Measurements from ENCODE around the gene ZNF823. TPM values are rescaled to one million over a fixed set of nuclear protein-coding genes. Genes with fewer than 3 reads are reported as not detected.
"Not testable (repeated sequence)": the region's sequence is repeated elsewhere in the genome, so short reads cannot be mapped to it uniquely, and the experiment has no call there.

Gene ZNF823
- total RNA-seq, 1 experiment from 2014 or later, result 8.8 TPM

DNA sequence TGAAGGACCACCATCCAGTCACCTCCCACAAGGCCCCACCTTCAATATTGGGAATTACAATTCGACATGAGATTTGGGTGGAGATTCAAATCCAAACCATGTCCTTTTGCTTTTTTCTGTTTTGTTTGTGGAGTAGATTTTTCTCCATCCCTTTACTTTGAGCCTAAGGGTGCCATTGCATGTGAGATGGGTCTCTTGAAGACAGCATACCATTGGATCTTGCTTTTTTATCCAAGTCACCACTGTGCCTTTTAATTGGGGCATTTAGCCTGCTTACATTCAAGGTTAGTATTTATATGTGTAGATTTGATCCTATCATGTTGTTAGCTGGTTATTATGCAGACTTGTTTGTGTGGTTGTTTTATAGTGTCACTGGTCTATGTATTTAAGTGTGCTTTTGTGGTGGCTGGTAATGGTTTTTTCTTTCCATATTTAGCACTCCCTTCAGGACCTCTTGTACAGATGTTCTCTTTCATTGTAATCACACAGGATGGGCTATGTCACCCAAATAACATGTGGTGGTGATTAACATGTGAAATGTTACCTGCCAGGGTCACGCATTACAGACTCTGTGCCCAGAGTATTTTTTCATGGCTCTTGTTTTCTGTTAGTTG, 58.0 kb downstream of the ZNF823 start:
- H3K27ac ChIP-seq (ENCODE audit: low read length), result no peak overlapping the region
- no peaks in the 10 kb centered on the region for H4K20me1 ChIP-seq (ENCODE audit: insufficient read depth, low read depth, low read length)
- no peak overlapping the region for H3K4me3 ChIP-seq (ENCODE audit: low read length)
- H3K9me2 ChIP-seq (replicated peaks; ENCODE audit: insufficient read depth, low read length), result no peaks in the 10 kb centered on the region
- H3K79me2 ChIP-seq (ENCODE audit: low read length), result no peaks in the 10 kb centered on the region
- DNase-seq, result no peak
- H3K9ac ChIP-seq (ENCODE audit: low read length), result no peak overlapping the region
- H3K4me2 ChIP-seq (ENCODE audit: low read depth, low read length, poor library complexity, severe bottlenecking), result no peak overlapping the region
- no peak overlapping the region for H2AFZ ChIP-seq (ENCODE audit: low read length)
- H3K4me1 ChIP-seq (ENCODE audit: low read length), result no peaks in the 10 kb centered on the region
- peaks cover 18% of the 10 kb centered on the region for H3K9me3 ChIP-seq (ENCODE audit: low read length)
- no peaks in the 10 kb centered on the region for H3K36me3 ChIP-seq (ENCODE audit: insufficient read depth, low read length)
- 0 out of 2 replicates have a peak, but pooled peaks cover 4% of the 10 kb centered on the region for H3K27me3 ChIP-seq (ENCODE audit: low read length)

DNA sequence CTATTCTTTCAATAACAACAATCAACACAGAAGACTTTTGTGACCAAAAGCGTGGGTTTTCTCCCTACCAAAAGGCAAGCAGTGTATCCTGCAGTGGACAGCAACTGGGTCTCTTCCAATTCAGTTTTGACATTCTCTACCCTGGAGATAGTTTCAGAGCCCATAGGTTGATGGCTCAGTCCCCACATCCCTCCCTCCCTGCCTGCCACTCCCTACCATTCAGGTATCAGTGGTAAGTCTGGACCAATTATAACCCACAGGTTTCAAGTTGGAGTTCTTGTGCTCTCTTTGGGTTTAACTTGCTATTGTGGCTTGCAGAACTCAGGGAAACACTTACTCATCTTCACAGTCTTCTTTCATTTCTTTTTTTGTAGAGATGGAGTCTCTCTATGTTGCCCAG, 60.2 kb downstream of the ZNF823 start:
- Histone ChIP-seq H2AFZ (ENCODE audit: low read length) (no peak overlapping the region), H3K4me3 (ENCODE audit: low read length) (no peak overlapping the region), H3K9me3 (ENCODE audit: low read length) (peaks cover 5% of the 10 kb centered on the region), H3K4me2 (ENCODE audit: low read depth, low read length, poor library complexity, severe bottlenecking) (no peak overlapping the region), H3K27me3 (ENCODE audit: low read length) (0 out of 2 replicates have a peak, but pooled peaks cover 4% of the 10 kb centered on the region), H3K4me1 (ENCODE audit: low read length) (no peaks in the 10 kb centered on the region), H4K20me1 (ENCODE audit: insufficient read depth, low read depth, low read length) (no peaks in the 10 kb centered on the region), H3K9me2 (replicated peaks; ENCODE audit: insufficient read depth, low read length) (no peaks in the 10 kb centered on the region), H3K79me2 (ENCODE audit: low read length) (no peaks in the 10 kb centered on the region), H3K36me3 (ENCODE audit: insufficient read depth, low read length) (no peaks in the 10 kb centered on the region), H3K27ac (ENCODE audit: low read length) (no peak overlapping the region), H3K9ac (ENCODE audit: low read length) (no peak overlapping the region)
- no peak for DNase-seq

DNA sequence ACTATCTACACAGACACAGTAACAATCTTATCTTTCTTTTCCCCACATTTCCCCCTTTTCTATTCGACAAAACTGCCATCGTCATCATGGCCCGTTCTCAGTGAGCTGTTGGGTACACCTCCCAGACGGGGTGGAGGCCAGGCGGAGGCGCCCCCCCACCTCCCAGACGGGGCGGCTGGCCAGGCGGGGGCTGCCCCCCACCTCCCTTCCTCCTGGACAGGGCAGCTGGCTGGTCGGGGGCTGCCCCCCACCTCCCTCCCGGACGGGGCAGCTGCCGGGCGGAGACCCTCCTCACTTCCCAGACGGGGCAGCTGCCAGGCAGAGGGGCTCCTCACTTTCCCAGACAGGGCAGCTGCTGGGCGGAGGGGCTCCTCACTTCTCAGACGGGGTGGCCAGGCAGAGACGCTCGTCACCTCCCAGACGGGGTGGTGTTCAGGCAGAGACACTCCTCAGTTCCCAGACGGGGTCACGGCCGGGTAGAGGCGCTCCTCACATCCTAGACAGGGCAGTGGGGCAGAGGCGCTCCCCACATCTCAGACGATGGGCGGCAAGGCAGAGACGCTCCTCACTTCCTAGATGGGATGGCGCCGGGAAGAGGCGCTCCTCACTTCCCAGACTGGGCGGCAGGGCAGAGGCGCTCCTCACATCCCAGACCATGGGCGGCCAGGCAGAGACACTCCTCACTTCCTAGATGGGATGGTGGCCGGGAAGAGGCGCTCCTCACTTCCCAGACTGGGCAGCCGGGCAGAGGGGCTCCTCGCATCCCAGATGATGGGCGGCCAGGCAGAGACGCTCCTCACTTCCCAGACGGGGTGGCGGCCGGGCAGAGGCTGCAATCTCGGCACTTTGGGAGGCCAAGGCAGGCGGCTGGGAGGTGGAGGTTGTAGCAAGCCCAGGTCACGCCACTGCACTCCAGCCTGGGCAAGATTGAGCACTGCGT, 61.8 kb downstream of the ZNF823 start:
- not testable (repeated sequence) for H3K9me3 ChIP-seq (ENCODE audit: low read length); H3K4me2 ChIP-seq (ENCODE audit: low read depth, low read length, poor library complexity, severe bottlenecking); H3K79me2 ChIP-seq (ENCODE audit: low read length); H3K27me3 ChIP-seq (ENCODE audit: low read length); H3K9ac ChIP-seq (ENCODE audit: low read length); H3K36me3 ChIP-seq (ENCODE audit: insufficient read depth, low read length); H3K4me3 ChIP-seq (ENCODE audit: low read length); H3K27ac ChIP-seq (ENCODE audit: low read length); DNase-seq; H3K9me2 ChIP-seq (replicated peaks; ENCODE audit: insufficient read depth, low read length); H3K4me1 ChIP-seq (ENCODE audit: low read length); H4K20me1 ChIP-seq (ENCODE audit: insufficient read depth, low read depth, low read length); H2AFZ ChIP-seq (ENCODE audit: low read length)

DNA sequence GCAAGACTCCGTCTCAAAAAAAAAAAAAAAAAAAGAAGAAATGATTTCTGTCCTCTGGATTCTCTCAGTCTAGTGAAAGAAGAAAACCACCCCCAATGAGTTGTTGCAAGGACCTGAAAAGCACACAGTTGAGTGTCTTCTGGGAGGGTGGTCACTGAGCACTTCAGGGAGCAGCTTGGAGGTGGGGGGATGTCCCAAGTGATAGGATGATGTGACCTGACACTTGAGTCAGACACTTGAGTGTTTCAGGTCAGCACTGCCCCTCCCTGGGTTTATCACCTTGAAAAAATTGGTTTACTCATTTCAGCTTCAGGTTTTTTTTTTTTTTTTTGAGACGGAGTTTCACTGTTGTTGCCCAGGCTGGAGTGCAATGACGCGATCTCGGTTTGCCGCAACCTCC, 63.2 kb downstream of the ZNF823 start:
- H4K20me1 ChIP-seq (ENCODE audit: insufficient read depth, low read depth, low read length), result no peaks in the 10 kb centered on the region
- no peak overlapping the region for H3K4me3 ChIP-seq (ENCODE audit: low read length)
- H3K79me2 ChIP-seq (ENCODE audit: low read length), result no peaks in the 10 kb centered on the region
- no peaks in the 10 kb centered on the region for H3K9me2 ChIP-seq (replicated peaks; ENCODE audit: insufficient read depth, low read length)
- peaks cover under 1% of the 10 kb centered on the region; the same call in 1 of the 2 replicates for H3K9me3 ChIP-seq (ENCODE audit: low read length)
- no peaks in the 10 kb centered on the region for H3K4me1 ChIP-seq (ENCODE audit: low read length)
- no peak overlapping the region for H3K4me2 ChIP-seq (ENCODE audit: low read depth, low read length, poor library complexity, severe bottlenecking)
- DNase-seq, result no peak
- H3K27me3 ChIP-seq (ENCODE audit: low read length), result no peaks in the 10 kb centered on the region
- H3K27ac ChIP-seq (ENCODE audit: low read length), result no peak overlapping the region
- H3K9ac ChIP-seq (ENCODE audit: low read length), result no peak overlapping the region
- H2AFZ ChIP-seq (ENCODE audit: low read length), result no peak overlapping the region
- no peaks in the 10 kb centered on the region for H3K36me3 ChIP-seq (ENCODE audit: insufficient read depth, low read length)

DNA sequence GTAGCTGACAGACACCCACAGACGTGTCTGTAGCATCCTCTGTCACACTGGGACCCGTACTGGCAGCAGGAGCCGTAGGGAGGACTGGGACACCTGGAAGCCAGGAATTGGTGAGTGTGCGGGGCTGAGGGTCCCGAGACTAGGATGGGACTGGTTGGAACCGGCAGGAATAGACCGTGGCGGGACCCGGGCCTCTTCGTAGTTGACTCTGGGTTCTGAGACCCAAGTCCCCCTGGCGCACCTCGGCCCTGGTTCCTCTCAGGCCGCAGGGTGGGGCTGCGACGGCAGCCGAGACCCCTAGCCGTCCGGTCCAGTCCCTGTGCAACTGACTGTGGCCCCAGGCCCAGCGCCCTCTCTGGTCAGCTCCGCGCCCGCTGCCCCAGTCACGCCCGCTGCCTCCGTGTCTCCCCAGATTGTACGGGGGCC, 64.7 kb downstream of the ZNF823 start:
- Histone ChIP-seq H3K9ac (ENCODE audit: low read length) (no peak overlapping the region), H3K79me2 (ENCODE audit: low read length) (no peaks in the 10 kb centered on the region), H3K4me3 (ENCODE audit: low read length) (no peak overlapping the region), H3K9me3 (ENCODE audit: low read length) (no peaks in the 10 kb centered on the region), H3K27ac (ENCODE audit: low read length) (no peak overlapping the region), H3K9me2 (replicated peaks; ENCODE audit: insufficient read depth, low read length) (no peaks in the 10 kb centered on the region), H3K4me1 (ENCODE audit: low read length) (no peaks in the 10 kb centered on the region), H3K4me2 (ENCODE audit: low read depth, low read length, poor library complexity, severe bottlenecking) (no peak overlapping the region), H4K20me1 (ENCODE audit: insufficient read depth, low read depth, low read length) (no peaks in the 10 kb centered on the region), H3K27me3 (ENCODE audit: low read length) (no peaks in the 10 kb centered on the region), H3K36me3 (ENCODE audit: insufficient read depth, low read length) (no peaks in the 10 kb centered on the region), H2AFZ (ENCODE audit: low read length) (no peak overlapping the region)
- DNase-seq, result no peak

DNA sequence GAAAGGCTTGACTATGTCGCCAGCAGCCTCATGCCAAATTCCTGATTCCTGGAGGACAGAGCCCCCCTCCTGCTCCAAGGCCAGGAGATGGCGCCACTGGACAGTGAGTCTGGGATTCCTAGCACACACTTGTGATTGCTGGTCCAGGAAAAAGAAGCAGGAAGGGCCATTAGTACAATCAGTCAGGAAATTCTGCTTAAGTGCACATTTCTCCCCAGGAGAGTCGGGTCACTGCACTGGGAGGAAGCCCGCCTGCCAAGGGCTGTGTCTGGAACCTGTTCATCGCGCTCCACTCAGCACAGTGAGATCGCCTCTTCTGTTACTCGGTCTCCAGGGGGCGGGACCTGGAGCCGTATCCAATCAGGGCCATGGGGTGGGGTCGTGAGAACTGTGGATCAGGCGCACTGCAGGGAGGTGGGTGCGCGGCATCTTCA, 65.1 kb downstream of the ZNF823 start:
- H3K9me2 ChIP-seq (replicated peaks; ENCODE audit: insufficient read depth, low read length), result no peaks in the 10 kb centered on the region
- no peaks in the 10 kb centered on the region for H3K36me3 ChIP-seq (ENCODE audit: insufficient read depth, low read length)
- H3K79me2 ChIP-seq (ENCODE audit: low read length), result no peaks in the 10 kb centered on the region
- DNase-seq, result peak; percentile 59
- no peak overlapping the region for H2AFZ ChIP-seq (ENCODE audit: low read length)
- H3K27me3 ChIP-seq (ENCODE audit: low read length), result no peaks in the 10 kb centered on the region
- H3K4me2 ChIP-seq (ENCODE audit: low read depth, low read length, poor library complexity, severe bottlenecking), result no peak overlapping the region
- H4K20me1 ChIP-seq (ENCODE audit: insufficient read depth, low read depth, low read length), result no peaks in the 10 kb centered on the region
- H3K4me3 ChIP-seq (ENCODE audit: low read length), result no peak overlapping the region
- no peak overlapping the region for H3K27ac ChIP-seq (ENCODE audit: low read length)
- no peaks in the 10 kb centered on the region for H3K9me3 ChIP-seq (ENCODE audit: low read length)
- no peaks in the 10 kb centered on the region for H3K4me1 ChIP-seq (ENCODE audit: low read length)
- H3K9ac ChIP-seq (ENCODE audit: low read length), result no peak overlapping the region

Small RNA genes within 50 kb of the gene (small RNA-seq; reads per million reads assigned to genes)
- not detected for gene ZNF833P

Other genes starting within 250 kb of the ZNF823 start
- gene ZNF653, start 233.1 kb downstream of the ZNF823 start, total RNA-seq (2014; rRNA removed; shearing (Covaris generic); ENCODE audit: low replicate concordance), result 6.1 and 11.3 TPM in 2 replicates
- gene ECSIT, start 209.8 kb downstream of the ZNF823 start, total RNA-seq (2014; rRNA removed; shearing (Covaris generic); ENCODE audit: low replicate concordance), result 59.8 and 86.0 TPM in 2 replicates
- not detected in 2 replicates for gene CNN1, start 200.1 kb downstream of the ZNF823 start, total RNA-seq (2014; rRNA removed; shearing (Covaris generic); ENCODE audit: low replicate concordance)
- gene ELOF1, start 179.7 kb downstream of the ZNF823 start, total RNA-seq (2014; rRNA removed; shearing (Covaris generic); ENCODE audit: low replicate concordance), result 52.5 and 84.1 TPM in 2 replicates
- 24.0 and 55.1 TPM in 2 replicates for gene ACP5, start 161.3 kb downstream of the ZNF823 start, total RNA-seq (2014; rRNA removed; shearing (Covaris generic); ENCODE audit: low replicate concordance)
- 19.9 and 27.7 TPM in 2 replicates for gene ZNF627, start 141.5 kb downstream of the ZNF823 start, total RNA-seq (2014; rRNA removed; shearing (Covaris generic); ENCODE audit: low replicate concordance)
- 15.8 and 16.4 TPM in 2 replicates for gene ZNF441, start 28.1 kb upstream of the ZNF823 start, total RNA-seq (2014; rRNA removed; shearing (Covaris generic); ENCODE audit: low replicate concordance)
- 2.2 and 3.1 TPM in 2 replicates for gene ZNF491, start 59.6 kb upstream of the ZNF823 start, total RNA-seq (2014; rRNA removed; shearing (Covaris generic); ENCODE audit: low replicate concordance)
- gene ZNF440, start 75.3 kb upstream of the ZNF823 start, total RNA-seq (2014; rRNA removed; shearing (Covaris generic); ENCODE audit: low replicate concordance), result 19.2 and 19.6 TPM in 2 replicates
- gene ZNF439, start 109.8 kb upstream of the ZNF823 start, total RNA-seq (2014; rRNA removed; shearing (Covaris generic); ENCODE audit: low replicate concordance), result 16.5 and 19.4 TPM in 2 replicates
- 6.6 and 12.9 TPM in 2 replicates for gene ZNF69, start 148.8 kb upstream of the ZNF823 start, total RNA-seq (2014; rRNA removed; shearing (Covaris generic); ENCODE audit: low replicate concordance)
- 15.8 and 29.9 TPM in 2 replicates for gene ZNF700, start 186.2 kb upstream of the ZNF823 start, total RNA-seq (2014; rRNA removed; shearing (Covaris generic); ENCODE audit: low replicate concordance)
- 3.2 and 9.2 TPM in 2 replicates for gene ZNF763, start 226.1 kb upstream of the ZNF823 start, total RNA-seq (2014; rRNA removed; shearing (Covaris generic); ENCODE audit: low replicate concordance)